ENCODE measurements around the gene DMKN. TPM values are rescaled to one million over a fixed set of nuclear protein-coding genes. Genes with fewer than 3 reads are reported as not detected.

Gene DMKN
- total RNA-seq, 2 donors from 2014 or later: 50.9 to 80.5 TPM

- intact Hi-C loops (cut with DNase I): no loop called here
- 51% methylated on average over 27 of the region's 27 CpGs for WGBS
- no peaks in the 10 kb centered on the region for H3K9me3 ChIP-seq
- peak overlapping the region; percentile 48 for H3K27ac ChIP-seq
- DNase-seq (ENCODE audit: low spot score): peak; percentile 56
- no peak overlapping the region for H3K4me3 ChIP-seq
- H3K27me3 ChIP-seq (replicated peaks; ENCODE audit: insufficient read depth): no peaks in the 10 kb centered on the region
- TF ChIP-seq CTCF (IDR thresholded peaks at IDR 0.05) (no peak), POLR2A (IDR thresholded peaks at IDR 0.05) (no peak), POLR2AphosphoS5 (IDR thresholded peaks at IDR 0.05) (peak; percentile 54)
- no peaks in the 10 kb centered on the region for H3K36me3 ChIP-seq
- no peaks in the 10 kb centered on the region for H3K4me1 ChIP-seq (replicated peaks)
These were observed 63.9 kb downstream of the DMKN start for GRCh38 chr19:35449359-35450043.

- no peaks in the 10 kb centered on the region for H3K27me3 ChIP-seq (replicated peaks; ENCODE audit: insufficient read depth)
- 89% methylated on average over 12 of the region's 12 CpGs for WGBS
- H3K4me3 ChIP-seq: no peak within 1 kb of the TSS
- H3K27ac ChIP-seq: peak within 1 kb of the TSS; percentile 48
- no peaks in the 10 kb centered on the region for H3K36me3 ChIP-seq
- no peaks in the 10 kb centered on the region for H3K9me3 ChIP-seq
- intact Hi-C loops (cut with DNase I): no loop called here
- no peak for DNase-seq (ENCODE audit: low spot score)
- H3K4me1 ChIP-seq (replicated peaks): no peaks in the 10 kb centered on the region
- TF ChIP-seq CTCF (IDR thresholded peaks at IDR 0.05) (no peak), POLR2AphosphoS5 (IDR thresholded peaks at IDR 0.05) (no peak), POLR2A (IDR thresholded peaks at IDR 0.05) (no peak)
These were observed 65.6 kb downstream of the DMKN start, which contains the start of gene FFAR2 for GRCh38 chr19:35447606-35448469. FFAR2 (plus strand) TSS chr19:35448257; CDS start chr19:35449715, 1,458 bp downstream.

Other genes with a start within 250 kb of the DMKN start
- gene USF2, start 244.7 kb downstream of the DMKN start, total RNA-seq: 100 to 1,000 TPM; 107 to 151 TPM
- gene HAMP, start 231.1 kb downstream of the DMKN start, total RNA-seq: 1 to 10 TPM; 2.0 to 2.2 TPM
- 10 to 100 TPM in 1 of 2 donors, not detected in 1; 13.9 TPM for gene MAG, start 221.5 kb downstream of the DMKN start, total RNA-seq
- gene CD22, start 184.5 kb downstream of the DMKN start, total RNA-seq: 10 to 100 TPM in 1 of 2 donors, not detected in 1; 14.0 TPM
- under 1 TPM in 1 of 2 donors, not detected in 1; 0.28 TPM for gene FFAR1, start 165.7 kb downstream of the DMKN start, total RNA-seq
- 1 to 10 TPM in 1 of 2 donors, not detected in 1; 1.6 TPM for gene FFAR3, start 155.2 kb downstream of the DMKN start, total RNA-seq
- gene GPR42, start 142.6 kb downstream of the DMKN start, total RNA-seq: not detected
- gene FFAR2, start 65.4 kb downstream of the DMKN start, total RNA-seq: under 1 TPM in 1 of 2 donors, not detected in 1; 0.87 TPM
- gene KRTDAP, start 23.2 kb downstream of the DMKN start, total RNA-seq: 10 to 100 TPM in 1 of 2 donors, 1 to 10 TPM in 1; 3.6 to 58.6 TPM
- 1 to 10 TPM in 1 of 2 donors, under 1 TPM in 1; 0.32 to 4.9 TPM for gene SBSN, start 14.7 kb upstream of the DMKN start, total RNA-seq
- 10 to 100 TPM in 1 of 2 donors, not detected in 1; 13.4 TPM for gene GAPDHS, start 19.8 kb upstream of the DMKN start, total RNA-seq
- 100 to 1,000 TPM; 105 to 120 TPM for gene TMEM147, start 32.0 kb upstream of the DMKN start, total RNA-seq
- 1 to 10 TPM in 1 of 2 donors, not detected in 1; 1.9 TPM for gene ATP4A, start 50.0 kb upstream of the DMKN start, total RNA-seq
- gene PMIS2, start 72.5 kb upstream of the DMKN start, total RNA-seq: not detected
- gene HAUS5, start 99.1 kb upstream of the DMKN start, total RNA-seq: 10 to 100 TPM; 10.0 to 17.5 TPM
- 100 to 1,000 TPM in 1 of 2 donors, 10 to 100 TPM in 1; 81.4 to 114 TPM for gene RBM42, start 115.4 kb upstream of the DMKN start, total RNA-seq
- gene ETV2, start 128.1 kb upstream of the DMKN start, total RNA-seq: 1 to 10 TPM; 1.2 to 6.6 TPM
- 100 to 1,000 TPM; 334 to 665 TPM for gene COX6B1, start 134.7 kb upstream of the DMKN start, total RNA-seq
- gene UPK1A, start 152.9 kb upstream of the DMKN start, total RNA-seq: 1 to 10 TPM; 3.8 to 5.5 TPM
- gene ZBTB32, start 190.9 kb upstream of the DMKN start, total RNA-seq: 1 to 10 TPM in 1 of 2 donors, not detected in 1; 3.1 TPM
- gene KMT2B, start 204.4 kb upstream of the DMKN start, total RNA-seq: 10 to 100 TPM; 32.3 to 89.5 TPM
- 10 to 100 TPM in 1 of 2 donors, 1 to 10 TPM in 1; 9.4 to 16.1 TPM for gene IGFLR1, start 228.8 kb upstream of the DMKN start, total RNA-seq
- 10 to 100 TPM; 14.6 to 45.0 TPM for gene U2AF1L4, start 231.8 kb upstream of the DMKN start, total RNA-seq
- gene PSENEN, start 232.0 kb upstream of the DMKN start, total RNA-seq: 10 to 100 TPM; 39.9 to 65.2 TPM
- gene LIN37, start 234.9 kb upstream of the DMKN start, total RNA-seq: 10 to 100 TPM in 1 of 2 donors, 1 to 10 TPM in 1; 4.2 to 13.0 TPM
- 10 to 100 TPM; 32.2 to 78.5 TPM for gene HSPB6, start 243.4 kb upstream of the DMKN start, total RNA-seq
- 10 to 100 TPM; 13.6 to 19.2 TPM for gene PROSER3, start 244.5 kb upstream of the DMKN start, total RNA-seq